ENCODE data around the gene SPOCK1. TPM values are rescaled to one million over a fixed set of nuclear protein-coding genes. Genes with fewer than 3 reads are reported as not detected.

The SPOCK1 gene
- total and polyA plus RNA-seq, 3 donors from 2014 or later = 63.8 to 111 (median 101) TPM

DNA sequence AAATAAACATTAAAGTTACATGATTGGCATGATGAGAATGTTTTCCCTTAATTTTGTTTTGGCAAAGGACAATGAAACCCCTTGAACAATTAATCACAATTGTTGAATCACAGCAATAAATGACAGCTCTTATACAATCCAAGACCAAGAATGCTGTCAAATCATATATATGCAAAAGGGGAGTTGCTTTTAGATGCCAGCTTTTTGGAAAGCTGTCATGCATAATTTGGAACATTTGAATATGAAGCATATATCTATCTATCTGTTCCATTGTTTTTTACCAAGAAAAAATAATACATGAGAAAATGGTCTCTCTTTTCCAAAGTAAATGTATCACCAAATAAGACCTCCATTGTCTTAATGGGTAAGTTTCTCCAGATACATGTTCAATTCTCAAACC is 44.5 kb downstream of the SPOCK1 start:
- H3K9me3 ChIP-seq = no peaks in the 10 kb centered on the region
- H3K27me3 ChIP-seq = no peaks in the 10 kb centered on the region
- no peaks in the 10 kb centered on the region for H3K36me3 ChIP-seq (ENCODE audit: low read depth, missing control alignments)
- intact Hi-C loops (cut with DNase I; ENCODE audit: low total_unique reads) = no loop called here
- H3K4me1 ChIP-seq = peaks cover 7% of the 10 kb centered on the region
- no peak for DNase-seq
- H3K27ac ChIP-seq = no peak overlapping the region
- no peak overlapping the region for H3K4me3 ChIP-seq
- TF ChIP-seq, protein P1, sequence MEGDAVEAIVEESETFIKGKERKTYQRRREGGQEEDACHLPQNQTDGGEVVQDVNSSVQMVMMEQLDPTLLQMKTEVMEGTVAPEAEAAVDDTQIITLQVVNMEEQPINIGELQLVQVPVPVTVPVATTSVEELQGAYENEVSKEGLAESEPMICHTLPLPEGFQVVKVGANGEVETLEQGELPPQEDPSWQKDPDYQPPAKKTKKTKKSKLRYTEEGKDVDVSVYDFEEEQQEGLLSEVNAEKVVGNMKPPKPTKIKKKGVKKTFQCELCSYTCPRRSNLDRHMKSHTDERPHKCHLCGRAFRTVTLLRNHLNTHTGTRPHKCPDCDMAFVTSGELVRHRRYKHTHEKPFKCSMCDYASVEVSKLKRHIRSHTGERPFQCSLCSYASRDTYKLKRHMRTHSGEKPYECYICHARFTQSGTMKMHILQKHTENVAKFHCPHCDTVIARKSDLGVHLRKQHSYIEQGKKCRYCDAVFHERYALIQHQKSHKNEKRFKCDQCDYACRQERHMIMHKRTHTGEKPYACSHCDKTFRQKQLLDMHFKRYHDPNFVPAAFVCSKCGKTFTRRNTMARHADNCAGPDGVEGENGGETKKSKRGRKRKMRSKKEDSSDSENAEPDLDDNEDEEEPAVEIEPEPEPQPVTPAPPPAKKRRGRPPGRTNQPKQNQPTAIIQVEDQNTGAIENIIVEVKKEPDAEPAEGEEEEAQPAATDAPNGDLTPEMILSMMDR (IDR thresholded peaks at IDR 0.05) = no peak
- TF ChIP-seq POLR2A (IDR thresholded peaks at IDR 0.05) = no peak

GRCh38 chr5:137453483-137454080 is 45.5 kb downstream of the SPOCK1 start:
- Histone ChIP-seq H3K4me3 (no peak overlapping the region), H3K4me1 (no peaks in the 10 kb centered on the region), H3K27ac (no peak overlapping the region), H3K36me3 (ENCODE audit: low read depth, missing control alignments) (no peaks in the 10 kb centered on the region), H3K27me3 (no peaks in the 10 kb centered on the region), H3K9me3 (no peaks in the 10 kb centered on the region)
- 47 to 56% methylated on average over 6 of the region's 6 CpGs for WGBS, 2 donors
- DNase-seq = no peak
- no peak for TF ChIP-seq POLR2A (IDR thresholded peaks at IDR 0.05)
- TF ChIP-seq, protein P1 (IDR thresholded peaks at IDR 0.05) = no peak
- intact Hi-C loops (cut with DNase I; ENCODE audit: low total_unique reads) = no loop called here

- Histone ChIP-seq H3K4me1 (no peaks in the 10 kb centered on the region), H3K27ac (no peak overlapping the region), H3K4me3 (no peak overlapping the region), H3K36me3 (ENCODE audit: low read depth, missing control alignments) (no peaks in the 10 kb centered on the region), H3K27me3 (no peaks in the 10 kb centered on the region), H3K9me3 (no peaks in the 10 kb centered on the region)
- DNase-seq = no peak
- 77 to 81% methylated on average over 3 of the region's 3 CpGs for WGBS, 2 donors
- no peak for TF ChIP-seq POLR2A (IDR thresholded peaks at IDR 0.05)
- TF ChIP-seq, protein P1 (IDR thresholded peaks at IDR 0.05) = no peak
- intact Hi-C loops (cut with DNase I; ENCODE audit: low total_unique reads) = no loop called here
These were observed 48.4 kb downstream of the SPOCK1 start for GRCh38 chr5:137450759-137451158.

DNA sequence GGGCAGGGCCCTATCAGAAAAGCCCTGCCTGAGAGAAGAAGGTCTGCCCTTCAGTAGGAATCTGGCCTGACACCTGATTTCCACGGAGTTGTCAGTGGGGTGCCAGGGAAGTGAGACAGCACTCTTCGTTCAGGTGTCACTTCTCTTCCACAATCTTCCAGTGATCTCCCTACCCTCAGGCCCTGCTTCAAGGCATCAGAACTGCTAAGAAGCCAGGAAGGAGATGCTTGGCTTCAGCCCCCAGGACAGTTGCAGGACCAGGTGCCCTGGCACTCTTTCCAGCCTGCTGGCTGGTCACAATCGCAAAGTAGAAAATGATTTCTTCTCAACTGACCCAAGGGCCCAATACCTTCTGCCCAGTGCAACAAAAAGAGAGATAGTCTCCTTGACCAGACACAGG is 50.3 kb downstream of the SPOCK1 start:
- intact Hi-C loops (cut with DNase I; ENCODE audit: low total_unique reads) = no loop called here
- Histone ChIP-seq H3K4me3 (no peak overlapping the region), H3K36me3 (ENCODE audit: low read depth, missing control alignments) (no peaks in the 10 kb centered on the region), H3K27ac (no peak overlapping the region), H3K4me1 (no peaks in the 10 kb centered on the region), H3K9me3 (no peaks in the 10 kb centered on the region), H3K27me3 (no peaks in the 10 kb centered on the region)
- TF ChIP-seq, protein P1 (IDR thresholded peaks at IDR 0.05) = no peak
- no peak for TF ChIP-seq POLR2A (IDR thresholded peaks at IDR 0.05)
- no peak for DNase-seq
- WGBS, 2 donors = 71 to 76% methylated on average over 2 to 3 of the region's 3 CpGs

GRCh38 chr5:137446615-137447014 is 52.5 kb downstream of the SPOCK1 start:
- 77 to 78% methylated on average over 4 of the region's 4 CpGs for WGBS, 2 donors
- Histone ChIP-seq H3K27ac (no peak overlapping the region), H3K4me3 (no peak overlapping the region), H3K36me3 (ENCODE audit: low read depth, missing control alignments) (no peaks in the 10 kb centered on the region), H3K4me1 (no peaks in the 10 kb centered on the region), H3K9me3 (no peaks in the 10 kb centered on the region), H3K27me3 (no peaks in the 10 kb centered on the region)
- DNase-seq = no peak
- intact Hi-C loops (cut with DNase I; ENCODE audit: low total_unique reads) = no loop called here
- no peak for TF ChIP-seq POLR2A (IDR thresholded peaks at IDR 0.05)
- TF ChIP-seq, protein P1 (IDR thresholded peaks at IDR 0.05) = no peak
